Inferior parietal cortex (tissue), 1 donor: Measurements from ENCODE around the gene ILDR2.
A peak's percentile ranks its signal among the peaks of the same experiment; 100 is the strongest.

ENCODE experiments used
- DNase-seq: peaks from one replicate; pipeline ENCODE4 v3.0.0-alpha.2; 2016; ENCODE audit errors: extremely low spot score

The ILDR2 gene

GRCh38 chr1:166975361-166976129, at the start of gene ILDR2:
TSS of gene ILDR2 (minus strand) at chr1:166975540. CDS start at chr1:166975268, 272 bp downstream.
- DNase-seq, result peak; percentile 63

GRCh38 chr1:167022384-167022783, 47.0 kb upstream of the ILDR2 start:
- no peak for DNase-seq

- DNase-seq, result no peak
Measured at GRCh38 chr1:167016100-167016750, 40.9 kb upstream of the ILDR2 start.

- no peak for DNase-seq
Measured at GRCh38 chr1:167013108-167013929, 38.0 kb upstream of the ILDR2 start.

GRCh38 chr1:167012570-167012969, 37.2 kb upstream of the ILDR2 start:
- DNase-seq, result no peak

GRCh38 chr1:167011560-167012191, 36.3 kb upstream of the ILDR2 start:
- no peak for DNase-seq

GRCh38 chr1:167003711-167004110, 28.4 kb upstream of the ILDR2 start:
- no peak for DNase-seq

- no peak for DNase-seq
Measured at GRCh38 chr1:167002354-167002753, 27.0 kb upstream of the ILDR2 start.

- no peak for DNase-seq
Measured at GRCh38 chr1:167000546-167000945, 25.2 kb upstream of the ILDR2 start.

GRCh38 chr1:166999500-167000055, 24.2 kb upstream of the ILDR2 start:
- no peak for DNase-seq

GRCh38 chr1:166999075-166999474, 23.7 kb upstream of the ILDR2 start:
- DNase-seq, result no peak

- DNase-seq, result no peak
Measured at GRCh38 chr1:166988974-166989515, 13.7 kb upstream of the ILDR2 start, which contains the start of gene MAEL. TSS of gene MAEL (plus strand) at chr1:166989280. CDS start at chr1:166989353, 73 bp downstream.

GRCh38 chr1:166981589-166981988, 6.2 kb upstream of the ILDR2 start:
- no peak for DNase-seq

GRCh38 chr1:166980818-166981217, 5.5 kb upstream of the ILDR2 start:
- DNase-seq, result no peak

GRCh38 chr1:166980383-166980782, 5.0 kb upstream of the ILDR2 start:
- DNase-seq, result no peak

- no peak for DNase-seq
Measured at GRCh38 chr1:166978821-166979220, 3.5 kb upstream of the ILDR2 start.

- no peak for DNase-seq
Measured at GRCh38 chr1:166977951-166978350, 2.6 kb upstream of the ILDR2 start.

GRCh38 chr1:166974647-166975345, 544 bp downstream of the ILDR2 start:
- DNase-seq, result no peak

- DNase-seq, result no peak
Measured at GRCh38 chr1:166972826-166973225, 2.5 kb downstream of the ILDR2 start.

- DNase-seq, result no peak
Measured at GRCh38 chr1:166972193-166972592, 3.1 kb downstream of the ILDR2 start.

- no peak for DNase-seq
Measured at GRCh38 chr1:166971252-166971651, 4.1 kb downstream of the ILDR2 start.
